ENCODE measurements around the gene UHRF2.

Gene UHRF2

DNA sequence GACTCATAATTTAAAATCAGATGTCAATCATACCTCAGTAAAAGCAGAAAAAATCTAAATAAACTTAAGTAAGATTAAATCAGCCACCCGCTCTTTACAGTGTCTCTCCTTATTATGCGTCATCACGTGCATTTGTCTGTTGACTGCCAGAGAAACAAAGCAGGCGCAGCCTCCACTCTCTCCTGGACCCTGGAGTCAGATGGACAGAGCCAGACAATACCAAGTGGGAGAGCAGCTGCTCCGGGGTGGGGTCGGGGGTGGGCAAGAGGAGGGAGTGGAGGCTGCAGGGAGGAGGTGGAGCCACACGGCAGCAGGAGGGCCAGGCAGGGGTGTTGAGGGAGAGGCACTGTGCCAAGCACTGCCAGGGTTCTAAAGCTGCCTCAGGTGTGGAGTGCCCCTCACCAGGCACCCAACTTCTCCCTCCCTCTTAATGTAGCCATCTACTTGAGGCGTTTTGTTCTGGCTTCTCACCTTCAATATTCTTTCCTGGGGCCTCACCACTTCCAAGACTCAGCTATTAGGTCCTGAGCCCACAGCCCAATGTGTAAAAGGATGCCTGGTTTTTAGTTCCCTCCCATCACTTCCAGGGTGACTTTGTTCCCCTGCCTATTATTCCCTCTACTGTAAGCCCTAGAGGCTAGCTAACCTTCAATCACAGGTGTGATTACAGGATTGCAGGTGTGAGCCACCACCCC lies 136.3 kb downstream of the UHRF2 start:
- Mint-ChIP-seq H3K4me1 (peaks cover 2% of the 10 kb centered on the region), H3K27me3 (no peaks in the 10 kb centered on the region), H3K27ac (no peak overlapping the region), H3K4me3 (no peak overlapping the region), H3K36me3 (ENCODE audit: low read depth) (no peaks in the 10 kb centered on the region), H3K9me3 (no peaks in the 10 kb centered on the region)
- no peak for ATAC-seq
- no peak for DNase-seq

DNA sequence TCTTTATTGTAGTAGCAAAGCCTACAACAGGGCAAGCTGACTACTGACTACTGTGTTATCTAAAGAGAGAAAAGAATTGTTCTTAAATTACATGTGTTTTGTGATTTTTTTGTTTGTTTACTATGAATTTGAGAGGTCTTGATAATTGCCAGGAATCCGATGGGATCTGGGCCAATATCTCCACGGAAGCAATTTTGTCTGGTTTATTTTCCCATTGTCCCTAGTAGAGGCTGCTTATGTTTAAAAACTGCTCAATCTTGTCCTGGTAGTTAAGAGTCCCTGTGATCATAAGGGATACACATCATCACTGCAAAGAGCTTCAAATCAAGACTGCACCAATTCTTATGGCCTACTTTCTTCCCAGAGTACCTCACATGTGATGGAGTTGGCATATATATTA lies 138.1 kb downstream of the UHRF2 start:
- Mint-ChIP-seq H3K27ac (no peak overlapping the region), H3K9me3 (no peaks in the 10 kb centered on the region), H3K27me3 (no peaks in the 10 kb centered on the region), H3K4me1 (peaks cover 2% of the 10 kb centered on the region), H3K36me3 (ENCODE audit: low read depth) (no peaks in the 10 kb centered on the region), H3K4me3 (no peak overlapping the region)
- no peak for DNase-seq
- ATAC-seq, result no peak

DNA sequence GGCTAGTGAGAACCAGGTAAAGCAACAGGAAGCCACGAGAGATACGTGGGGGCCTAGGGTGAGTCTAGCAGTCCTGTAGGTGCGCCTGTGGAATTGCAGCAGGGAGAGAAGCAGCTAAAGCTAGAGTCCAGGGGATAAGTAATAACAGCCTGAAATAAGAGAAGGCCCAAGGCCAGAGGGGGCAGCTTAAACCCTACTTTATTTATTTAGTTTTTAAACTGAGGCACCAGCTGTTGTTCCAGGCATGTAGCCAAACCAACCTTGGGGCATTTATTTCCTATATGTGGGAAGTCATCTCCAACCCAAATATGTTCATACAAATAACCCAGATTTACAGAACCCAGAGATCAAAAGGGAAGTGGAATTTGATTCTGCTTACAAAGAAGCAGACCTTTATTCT lies 139.0 kb downstream of the UHRF2 start:
- DNase-seq (no peak), ATAC-seq (no peak)
- no peaks in the 10 kb centered on the region for H3K27me3 Mint-ChIP-seq
- no peaks in the 10 kb centered on the region for H3K9me3 Mint-ChIP-seq
- no peak overlapping the region for H3K27ac Mint-ChIP-seq
- H3K4me1 Mint-ChIP-seq, result peaks cover 2% of the 10 kb centered on the region
- H3K4me3 Mint-ChIP-seq, result no peak overlapping the region
- H3K36me3 Mint-ChIP-seq (ENCODE audit: low read depth), result no peaks in the 10 kb centered on the region

DNA sequence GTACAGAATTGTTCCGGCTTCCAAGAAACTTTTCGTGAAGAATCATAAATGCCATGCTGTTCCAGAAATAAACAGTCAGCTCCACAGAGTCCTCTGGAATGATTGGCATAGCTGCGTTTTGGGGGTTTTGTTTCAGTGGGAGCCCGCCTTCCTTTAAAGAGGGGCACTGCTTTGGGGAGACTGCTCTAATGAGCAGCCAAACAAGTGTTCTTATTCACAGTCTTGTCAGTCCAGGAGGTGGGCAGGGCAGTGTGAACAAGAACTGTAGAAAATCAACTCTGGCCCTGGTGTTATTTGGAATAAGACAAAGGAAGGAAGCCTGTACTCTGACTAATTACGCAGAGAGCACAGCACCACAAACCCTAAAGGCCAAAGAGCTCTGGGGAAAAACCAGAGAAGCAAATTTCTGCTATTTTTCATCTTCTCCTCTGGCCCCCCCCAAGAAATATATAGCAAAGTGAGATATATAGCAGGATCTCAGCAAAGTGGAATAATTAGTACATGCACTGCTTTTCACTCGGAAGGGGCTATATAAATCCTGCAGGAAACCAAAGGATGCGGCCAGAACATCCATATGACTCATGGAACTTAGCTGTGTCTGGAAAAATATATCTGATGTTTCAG lies 139.6 kb downstream of the UHRF2 start:
- Mint-ChIP-seq H3K36me3 (ENCODE audit: low read depth) (no peaks in the 10 kb centered on the region), H3K27me3 (no peaks in the 10 kb centered on the region), H3K27ac (no peak overlapping the region), H3K4me1 (peaks cover 2% of the 10 kb centered on the region), H3K4me3 (no peak overlapping the region), H3K9me3 (no peaks in the 10 kb centered on the region)
- ATAC-seq (peak; percentile 52), DNase-seq (no peak)

DNA sequence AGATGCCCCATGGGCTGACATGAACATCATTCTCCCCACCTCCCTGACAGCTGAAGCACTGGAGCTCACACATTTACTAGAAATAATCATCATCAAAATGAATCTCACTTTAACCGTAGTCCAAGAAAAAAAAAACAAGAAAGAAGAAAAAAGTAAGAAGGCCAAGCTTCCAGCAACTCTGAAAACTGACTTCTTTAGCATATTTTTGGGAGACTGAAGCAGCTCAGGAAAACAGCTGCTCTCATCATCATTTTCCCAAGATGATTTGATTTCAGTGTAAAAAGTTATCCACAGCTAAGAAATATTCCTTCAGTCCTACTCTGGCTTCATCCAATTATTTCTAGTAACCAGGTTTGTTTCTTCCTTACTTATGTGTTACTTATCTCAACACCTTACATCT lies 140.9 kb downstream of the UHRF2 start:
- DNase-seq (no peak), ATAC-seq (no peak)
- H3K4me3 Mint-ChIP-seq, result no peak overlapping the region
- H3K27me3 Mint-ChIP-seq, result no peaks in the 10 kb centered on the region
- no peaks in the 10 kb centered on the region for H3K36me3 Mint-ChIP-seq (ENCODE audit: low read depth)
- H3K27ac Mint-ChIP-seq, result no peak overlapping the region
- no peaks in the 10 kb centered on the region for H3K9me3 Mint-ChIP-seq
- H3K4me1 Mint-ChIP-seq, result peaks cover 2% of the 10 kb centered on the region
